Measurements from ENCODE around the gene ASTL. TPM values are rescaled to one million over a fixed set of nuclear protein-coding genes. Genes with fewer than 3 reads are reported as not detected.
"Not testable (repeated sequence)": the region's sequence is repeated elsewhere in the genome, so short reads cannot be mapped to it uniquely, and the experiment has no call there.

Gene ASTL
- polyA plus RNA-seq, 1 donor: not detected

- DNase-seq (ENCODE audit: low read depth): no peak
These were observed 39.3 kb downstream of the ASTL start for GRCh38 chr2:96098900-96099590.

- DNase-seq (ENCODE audit: low read depth): no peak
These were observed 40.1 kb downstream of the ASTL start for GRCh38 chr2:96097951-96098823.

- no peak for DNase-seq (ENCODE audit: low read depth)
These were observed 40.9 kb downstream of the ASTL start for GRCh38 chr2:96097441-96097840.

- DNase-seq (ENCODE audit: low read depth): no peak
These were observed 43.1 kb downstream of the ASTL start for GRCh38 chr2:96095116-96095636.

DNA sequence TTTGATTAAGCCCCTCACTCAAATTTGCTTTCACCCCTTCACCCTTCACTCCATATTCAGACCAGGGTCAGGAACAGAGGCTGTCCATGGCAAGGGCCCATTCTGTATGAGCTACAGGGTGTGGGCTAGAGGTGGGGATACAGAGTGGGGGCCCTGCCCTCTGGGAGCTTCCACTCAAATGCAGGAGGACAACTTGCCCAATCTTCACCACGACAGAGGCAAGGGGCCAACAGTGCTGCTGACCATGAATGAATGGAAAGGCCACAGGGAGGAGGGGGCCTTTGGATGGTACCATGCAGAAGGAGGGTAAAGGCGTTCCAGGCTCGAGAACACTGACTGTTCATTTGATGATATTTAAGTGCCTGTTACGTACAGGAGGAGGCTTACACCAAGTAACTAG is 44.8 kb downstream of the ASTL start:
- DNase-seq (ENCODE audit: low read depth): no peak

GRCh38 chr2:96092951-96093350 is 45.4 kb downstream of the ASTL start:
- no peak for DNase-seq (ENCODE audit: low read depth)

DNA sequence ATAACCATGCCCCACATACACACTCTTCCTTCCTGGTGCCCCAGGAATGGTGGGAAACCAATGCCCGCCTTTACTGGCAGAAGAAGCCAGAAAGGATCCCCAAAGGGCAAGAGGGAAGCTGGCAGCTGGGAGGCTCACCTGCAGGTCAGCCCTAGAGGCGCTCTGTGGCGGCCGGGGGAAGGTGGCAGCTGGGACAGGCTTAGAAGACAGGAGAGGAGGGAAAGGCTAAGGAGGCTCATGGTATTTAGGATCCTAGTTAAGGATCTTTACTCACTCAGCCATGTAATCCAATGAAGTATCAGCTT is 45.8 kb downstream of the ASTL start:
- no peak for DNase-seq (ENCODE audit: low read depth)

GRCh38 chr2:96091711-96092572 is 46.4 kb downstream of the ASTL start:
- no peak for DNase-seq (ENCODE audit: low read depth)

DNA sequence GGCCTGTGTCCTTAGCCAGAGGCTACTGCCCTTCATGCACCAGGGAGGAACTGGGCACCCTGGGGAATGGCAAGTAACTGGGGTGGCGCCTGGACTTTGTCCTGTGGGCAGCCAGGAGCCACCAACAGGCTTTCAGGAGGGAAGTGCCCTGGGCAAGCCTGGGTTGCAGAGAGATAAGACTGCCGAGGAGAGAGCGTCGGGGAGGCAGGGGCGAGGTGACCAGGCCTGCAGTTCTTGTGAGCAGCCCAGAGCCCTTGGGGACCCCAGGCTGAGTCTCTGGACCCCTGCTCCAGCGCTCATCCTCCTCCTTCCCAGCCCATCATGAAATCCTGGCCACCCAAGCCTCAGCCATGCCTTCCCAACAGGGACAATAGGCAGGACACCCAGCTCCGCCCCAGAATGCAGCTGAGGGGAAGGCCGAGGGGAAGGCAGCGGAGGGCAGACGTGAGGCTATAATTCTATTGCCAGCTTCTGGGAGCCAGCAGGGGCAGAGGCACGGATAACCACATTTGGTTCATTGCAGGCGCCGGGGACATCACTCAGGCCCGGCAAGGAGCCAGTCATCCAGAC is 47.1 kb downstream of the ASTL start:
- DNase-seq (ENCODE audit: low read depth): no peak

- DNase-seq (ENCODE audit: low read depth): no peak
These were observed 47.9 kb downstream of the ASTL start for GRCh38 chr2:96090196-96090926.

- no peak for DNase-seq (ENCODE audit: low read depth)
These were observed 48.7 kb downstream of the ASTL start for GRCh38 chr2:96089356-96090195.

GRCh38 chr2:96088340-96089335 is 49.7 kb downstream of the ASTL start:
- DNase-seq (ENCODE audit: low read depth): no peak

DNA sequence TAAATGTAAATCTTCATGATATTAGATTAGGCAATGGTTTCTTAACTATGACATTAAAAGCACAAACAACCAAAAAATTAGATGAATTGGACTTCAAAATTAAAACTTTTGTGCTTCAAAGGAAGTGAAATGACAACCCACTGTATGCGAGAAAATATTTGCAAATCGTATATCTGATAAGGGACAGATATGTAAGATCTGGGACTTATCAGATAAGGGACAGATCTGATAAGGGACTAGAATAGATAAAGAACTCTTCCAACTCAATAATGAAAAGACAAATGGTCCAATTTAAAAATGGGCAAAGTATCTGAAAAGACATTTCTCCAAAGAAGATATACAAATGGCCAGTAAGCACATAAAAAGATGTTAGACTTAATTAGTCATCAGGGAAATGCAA is 51.2 kb downstream of the ASTL start:
- no peak for DNase-seq (ENCODE audit: low read depth)

- no peak for DNase-seq (ENCODE audit: low read depth)
These were observed 52.6 kb downstream of the ASTL start for GRCh38 chr2:96085541-96086355.

- not testable (repeated sequence) for DNase-seq (ENCODE audit: low read depth)
These were observed 53.3 kb downstream of the ASTL start for GRCh38 chr2:96084858-96085518.

DNA sequence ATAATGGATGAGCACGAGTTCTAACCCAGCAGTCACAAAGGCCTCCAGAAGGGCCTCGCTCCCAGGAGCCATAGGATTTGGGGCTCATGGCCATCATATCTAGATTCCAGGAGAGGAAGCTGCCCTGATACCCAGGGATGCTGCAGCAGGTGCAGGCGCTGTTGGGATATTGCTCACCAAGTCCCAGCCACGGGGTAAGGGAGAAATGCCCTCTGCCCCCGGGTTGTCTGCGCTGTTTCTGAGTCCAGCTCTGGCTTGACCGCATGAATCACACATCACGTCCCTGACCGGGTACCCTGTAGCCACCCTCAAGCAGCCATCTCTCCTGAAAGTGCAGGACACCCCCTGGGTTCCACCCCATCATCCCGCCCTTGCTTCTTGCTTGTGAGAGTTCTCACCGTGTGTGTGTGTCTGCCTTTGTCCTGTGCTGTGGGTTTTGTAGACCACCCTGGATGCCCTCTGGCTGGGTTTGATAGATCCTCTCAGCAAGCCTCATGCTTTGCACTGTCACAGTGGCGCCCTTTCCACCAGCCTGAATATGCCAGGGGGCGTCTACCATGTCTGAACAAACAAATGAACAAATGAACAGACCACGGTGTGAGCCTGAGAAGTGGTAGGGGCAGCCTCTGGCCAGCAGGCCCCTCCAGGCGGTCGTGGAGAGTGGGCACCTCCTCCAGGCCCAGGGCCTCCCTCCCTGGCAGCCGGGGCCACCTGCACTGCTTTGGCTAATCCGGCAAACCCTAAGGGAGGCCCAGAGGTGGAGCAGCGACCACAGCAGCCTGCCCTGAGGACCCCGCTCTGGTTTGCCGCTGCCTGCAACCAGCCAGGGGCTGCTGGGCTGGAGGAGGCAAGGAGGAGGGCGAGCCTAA is 54.1 kb downstream of the ASTL start:
- DNase-seq (ENCODE audit: low read depth): no peak
